Measurements from ENCODE around the gene HAGHL.

The HAGHL gene

DNA sequence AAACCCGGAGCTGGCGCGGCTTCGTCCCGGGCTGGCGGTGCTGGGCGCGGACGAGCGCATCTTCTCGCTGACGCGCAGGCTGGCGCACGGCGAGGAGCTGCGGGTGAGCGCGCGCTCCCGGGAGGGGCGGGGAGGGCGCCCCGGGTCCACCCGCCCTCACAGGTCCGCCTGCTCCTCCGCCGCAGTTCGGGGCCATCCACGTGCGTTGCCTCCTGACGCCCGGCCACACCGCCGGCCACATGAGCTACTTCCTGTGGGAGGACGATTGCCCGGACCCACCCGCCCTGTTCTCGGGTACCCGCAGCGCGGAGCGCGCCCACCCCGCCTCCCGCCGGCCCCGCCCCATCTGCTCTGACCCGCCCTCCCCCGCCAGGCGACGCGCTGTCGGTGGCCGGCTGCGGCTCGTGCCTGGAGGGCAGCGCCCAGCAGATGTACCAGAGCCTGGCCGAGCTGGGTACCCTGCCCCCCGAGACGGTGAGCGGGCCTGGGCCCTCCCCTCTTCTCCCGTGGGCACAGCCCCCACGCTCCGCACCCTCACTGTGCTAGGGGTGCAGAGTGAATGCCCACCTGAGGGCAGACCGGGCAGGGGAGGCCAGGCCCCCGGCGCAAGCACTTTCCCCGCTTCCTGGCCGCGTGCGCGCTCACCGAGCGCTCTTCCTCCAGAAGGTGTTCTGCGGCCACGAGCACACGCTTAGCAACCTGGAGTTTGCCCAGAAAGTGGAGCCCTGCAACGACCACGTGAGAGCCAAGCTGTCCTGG, 1.4 kb downstream of the HAGHL start:
- no peak for ATAC-seq (ENCODE audit: insufficient read depth, low read depth)
- H3K79me2 ChIP-seq (ENCODE audit: insufficient read depth, low read length) = no peaks in the 10 kb centered on the region
- H3K27ac ChIP-seq (ENCODE audit: low read length) = no peak overlapping the region
- H3K9me3 ChIP-seq (ENCODE audit: insufficient read depth, low read length, severe bottlenecking) = no peaks in the 10 kb centered on the region
- H3K9ac ChIP-seq (ENCODE audit: low read depth, low read length) = no peak overlapping the region
- peaks cover 14% of the 10 kb centered on the region for H3K4me1 ChIP-seq (ENCODE audit: insufficient read depth, low read length)
- TF ChIP-seq, protein P1, sequence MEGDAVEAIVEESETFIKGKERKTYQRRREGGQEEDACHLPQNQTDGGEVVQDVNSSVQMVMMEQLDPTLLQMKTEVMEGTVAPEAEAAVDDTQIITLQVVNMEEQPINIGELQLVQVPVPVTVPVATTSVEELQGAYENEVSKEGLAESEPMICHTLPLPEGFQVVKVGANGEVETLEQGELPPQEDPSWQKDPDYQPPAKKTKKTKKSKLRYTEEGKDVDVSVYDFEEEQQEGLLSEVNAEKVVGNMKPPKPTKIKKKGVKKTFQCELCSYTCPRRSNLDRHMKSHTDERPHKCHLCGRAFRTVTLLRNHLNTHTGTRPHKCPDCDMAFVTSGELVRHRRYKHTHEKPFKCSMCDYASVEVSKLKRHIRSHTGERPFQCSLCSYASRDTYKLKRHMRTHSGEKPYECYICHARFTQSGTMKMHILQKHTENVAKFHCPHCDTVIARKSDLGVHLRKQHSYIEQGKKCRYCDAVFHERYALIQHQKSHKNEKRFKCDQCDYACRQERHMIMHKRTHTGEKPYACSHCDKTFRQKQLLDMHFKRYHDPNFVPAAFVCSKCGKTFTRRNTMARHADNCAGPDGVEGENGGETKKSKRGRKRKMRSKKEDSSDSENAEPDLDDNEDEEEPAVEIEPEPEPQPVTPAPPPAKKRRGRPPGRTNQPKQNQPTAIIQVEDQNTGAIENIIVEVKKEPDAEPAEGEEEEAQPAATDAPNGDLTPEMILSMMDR (IDR thresholded peaks at IDR 0.05; ENCODE audit: borderline replicate concordance, extremely low read depth, low read length, poor library complexity, severe bottlenecking) = no peak
- TF ChIP-seq EZH2 (IDR thresholded peaks at IDR 0.05; ENCODE audit: borderline replicate concordance, low read depth, low read length, severe bottlenecking) = no peak
- H2AFZ ChIP-seq (ENCODE audit: low read depth, low read length) = no peak overlapping the region
- peak overlapping the region; percentile 93; the same call in 1 of the 2 replicates for H3K4me2 ChIP-seq (ENCODE audit: insufficient read depth, low read length)
- H3K36me3 ChIP-seq (ENCODE audit: insufficient read depth, low read length) = peaks cover 29% of the 10 kb centered on the region
- peaks cover 27% of the 10 kb centered on the region for H4K20me1 ChIP-seq (ENCODE audit: insufficient read depth, low read length)
- no peak overlapping the region for H3K4me3 ChIP-seq (ENCODE audit: low read depth in 1 of 2, low read length in 2 of 2)
- no peaks in the 10 kb centered on the region for H3K27me3 ChIP-seq (ENCODE audit: insufficient read depth, low read length, poor library complexity)
- DNase-seq = no peak

DNA sequence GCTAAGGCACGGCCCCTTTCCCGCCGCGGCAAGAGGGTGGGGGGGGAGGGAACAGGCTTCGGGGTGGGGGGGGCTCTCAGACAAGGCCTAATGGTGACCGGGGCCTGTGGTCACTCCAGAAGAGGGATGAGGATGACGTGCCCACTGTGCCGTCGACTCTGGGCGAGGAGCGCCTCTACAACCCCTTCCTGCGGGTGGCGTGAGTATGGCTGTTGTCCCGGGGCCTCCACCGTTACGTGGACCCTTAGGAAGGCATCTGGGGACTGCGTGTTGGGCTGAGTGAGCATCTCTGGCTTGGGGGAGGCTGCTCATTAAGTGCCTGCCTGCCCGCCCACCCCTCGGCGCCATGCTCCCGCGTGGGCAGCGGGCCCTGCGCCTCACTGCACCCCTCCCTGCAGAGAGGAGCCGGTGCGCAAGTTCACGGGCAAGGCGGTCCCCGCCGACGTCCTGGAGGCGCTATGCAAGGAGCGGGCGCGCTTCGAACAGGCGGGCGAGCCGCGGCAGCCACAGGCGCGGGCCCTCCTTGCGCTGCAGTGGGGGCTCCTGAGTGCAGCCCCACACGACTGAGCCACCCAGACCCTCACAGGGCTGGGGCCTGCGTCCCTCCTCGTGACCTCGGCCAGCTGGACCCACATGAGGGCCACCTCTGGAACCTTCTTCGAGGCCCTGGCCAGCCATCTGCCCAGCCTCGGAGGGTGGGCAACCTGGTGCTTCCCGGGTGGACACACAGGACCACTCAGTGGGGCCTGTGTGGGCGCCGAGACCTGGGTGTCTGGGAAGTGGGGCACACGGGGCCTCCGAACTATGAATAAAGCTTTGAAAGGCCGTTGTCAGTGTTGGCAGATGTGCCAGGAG, 2.2 kb downstream of the HAGHL start:
- Histone ChIP-seq H3K9ac (ENCODE audit: low read depth, low read length) (no peak overlapping the region), H3K4me2 (ENCODE audit: insufficient read depth, low read length) (no peak overlapping the region), H2AFZ (ENCODE audit: low read depth, low read length) (no peak overlapping the region), H3K79me2 (ENCODE audit: insufficient read depth, low read length) (no peaks in the 10 kb centered on the region), H3K9me3 (ENCODE audit: insufficient read depth, low read length, severe bottlenecking) (no peaks in the 10 kb centered on the region), H3K27me3 (ENCODE audit: insufficient read depth, low read length, poor library complexity) (no peaks in the 10 kb centered on the region), H3K4me3 (ENCODE audit: low read depth in 1 of 2, low read length in 2 of 2) (no peak overlapping the region), H3K36me3 (ENCODE audit: insufficient read depth, low read length) (peaks cover 37% of the 10 kb centered on the region), H4K20me1 (ENCODE audit: insufficient read depth, low read length) (peaks cover 27% of the 10 kb centered on the region), H3K27ac (ENCODE audit: low read length) (no peak overlapping the region), H3K4me1 (ENCODE audit: insufficient read depth, low read length) (peaks cover 14% of the 10 kb centered on the region)
- DNase-seq = no peak
- TF ChIP-seq, protein P1 (IDR thresholded peaks at IDR 0.05; ENCODE audit: borderline replicate concordance, extremely low read depth, low read length, poor library complexity, severe bottlenecking) = no peak
- TF ChIP-seq EZH2 (IDR thresholded peaks at IDR 0.05; ENCODE audit: borderline replicate concordance, low read depth, low read length, severe bottlenecking) = no peak
- no peak for ATAC-seq (ENCODE audit: insufficient read depth, low read depth)

DNA sequence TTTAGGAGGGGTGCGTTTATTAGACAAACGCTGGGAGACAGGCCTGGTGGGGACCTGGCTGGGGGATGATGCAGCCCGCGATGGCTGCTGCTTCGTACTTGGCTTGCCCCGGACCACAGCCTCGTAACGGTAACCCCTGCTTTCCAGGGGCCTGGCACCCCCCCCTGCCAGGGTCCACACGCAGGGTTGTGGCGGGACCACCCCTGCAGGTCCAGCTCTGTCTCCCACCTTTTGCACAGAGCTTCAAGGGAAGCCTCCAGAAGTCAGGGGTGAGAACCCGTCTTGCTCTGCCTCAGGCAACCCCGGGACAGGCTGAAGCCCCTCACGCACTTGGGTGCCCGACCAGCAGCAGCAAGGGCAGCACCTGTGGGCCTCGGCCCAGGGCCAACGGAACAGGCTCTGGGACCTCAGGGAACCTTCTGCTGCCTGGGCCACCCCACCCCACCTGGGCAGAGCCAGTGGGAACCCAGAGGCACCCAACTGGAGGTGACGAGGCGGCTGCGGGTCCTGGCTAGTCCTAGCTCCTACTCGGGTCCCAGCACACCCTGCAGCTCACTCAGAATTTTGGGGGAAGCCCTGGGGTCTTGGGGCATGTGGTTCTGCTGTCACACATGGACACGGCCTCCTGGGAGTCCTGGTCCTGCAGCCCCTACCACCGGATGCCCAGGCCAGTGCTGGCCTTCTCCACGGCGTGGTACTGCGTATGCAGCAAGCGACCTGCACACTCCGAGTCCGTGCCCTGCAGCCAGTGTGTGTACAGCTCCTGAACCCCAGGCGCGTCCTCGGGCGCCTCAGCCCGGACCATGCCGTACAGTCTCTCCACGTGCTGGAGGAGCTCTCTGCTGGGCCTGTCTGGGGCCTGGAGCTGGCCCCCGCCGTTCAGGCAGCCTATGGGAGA, 3.1 kb downstream of the HAGHL start:
- Histone ChIP-seq H3K79me2 (ENCODE audit: insufficient read depth, low read length) (no peaks in the 10 kb centered on the region), H3K27me3 (ENCODE audit: insufficient read depth, low read length, poor library complexity) (no peaks in the 10 kb centered on the region), H3K9me3 (ENCODE audit: insufficient read depth, low read length, severe bottlenecking) (no peaks in the 10 kb centered on the region), H3K4me1 (ENCODE audit: insufficient read depth, low read length) (peaks cover 14% of the 10 kb centered on the region), H3K27ac (ENCODE audit: low read length) (no peak overlapping the region), H3K36me3 (ENCODE audit: insufficient read depth, low read length) (peaks cover 46% of the 10 kb centered on the region), H3K9ac (ENCODE audit: low read depth, low read length) (no peak overlapping the region), H4K20me1 (ENCODE audit: insufficient read depth, low read length) (peaks cover 24% of the 10 kb centered on the region), H3K4me2 (ENCODE audit: insufficient read depth, low read length) (no peak overlapping the region), H3K4me3 (ENCODE audit: low read depth in 1 of 2, low read length in 2 of 2) (no peak overlapping the region), H2AFZ (ENCODE audit: low read depth, low read length) (no peak overlapping the region)
- TF ChIP-seq EZH2 (IDR thresholded peaks at IDR 0.05; ENCODE audit: borderline replicate concordance, low read depth, low read length, severe bottlenecking) = no peak
- TF ChIP-seq, protein P1 (IDR thresholded peaks at IDR 0.05; ENCODE audit: borderline replicate concordance, extremely low read depth, low read length, poor library complexity, severe bottlenecking) = no peak
- ATAC-seq (ENCODE audit: insufficient read depth, low read depth) = no peak
- no peak for DNase-seq
